GM19023 (cell line): ENCODE measurements around the gene STK35.
"Not testable (repeated sequence)": the region's sequence is repeated elsewhere in the genome, so short reads cannot be mapped to it uniquely, and the experiment has no call there.

ENCODE experiments used
- ATAC-seq: cut with Tn5 transposase; IDR thresholded peaks from one replicate; pipeline ENCODE4 v1.9.1; 2021; ENCODE audit warnings: mild to moderate bottlenecking, moderate library complexity; ENCODE audit not compliant: unreplicated experiment

Gene STK35

GRCh38 chr20:2156224-2156623 is 54.6 kb downstream of the STK35 start:
- no peak for ATAC-seq

- no peak for ATAC-seq
Observed at GRCh38 chr20:2156666-2157624, 55.3 kb downstream of the STK35 start.

GRCh38 chr20:2162125-2162822 is 60.6 kb downstream of the STK35 start:
- ATAC-seq = no peak

- no peak for ATAC-seq
Observed at GRCh38 chr20:2162823-2163166, 61.2 kb downstream of the STK35 start.

DNA sequence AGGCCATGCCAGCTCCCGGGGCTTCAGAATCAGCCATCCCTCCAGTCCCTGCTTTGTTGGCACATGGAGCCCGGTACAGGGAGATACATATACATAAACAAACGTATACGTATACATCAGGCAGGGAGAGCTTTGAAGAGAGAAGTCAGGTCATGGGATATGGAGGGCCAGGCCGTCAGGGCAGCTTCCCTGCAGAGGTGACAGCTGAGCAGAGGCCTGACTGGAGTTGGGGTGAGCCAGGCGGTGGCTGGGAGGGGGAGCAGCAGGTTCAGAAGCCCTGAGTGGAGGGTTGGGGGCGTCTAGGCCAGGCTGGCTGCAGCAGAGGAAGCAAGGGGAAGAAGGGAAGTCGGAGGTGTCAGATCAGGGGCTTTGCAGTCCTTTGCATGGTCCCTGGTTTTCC is 61.7 kb downstream of the STK35 start:
- no peak for ATAC-seq

- no peak for ATAC-seq
Observed at GRCh38 chr20:2163757-2164156, 62.1 kb downstream of the STK35 start.

GRCh38 chr20:2164421-2164820 is 62.8 kb downstream of the STK35 start:
- ATAC-seq = no peak

DNA sequence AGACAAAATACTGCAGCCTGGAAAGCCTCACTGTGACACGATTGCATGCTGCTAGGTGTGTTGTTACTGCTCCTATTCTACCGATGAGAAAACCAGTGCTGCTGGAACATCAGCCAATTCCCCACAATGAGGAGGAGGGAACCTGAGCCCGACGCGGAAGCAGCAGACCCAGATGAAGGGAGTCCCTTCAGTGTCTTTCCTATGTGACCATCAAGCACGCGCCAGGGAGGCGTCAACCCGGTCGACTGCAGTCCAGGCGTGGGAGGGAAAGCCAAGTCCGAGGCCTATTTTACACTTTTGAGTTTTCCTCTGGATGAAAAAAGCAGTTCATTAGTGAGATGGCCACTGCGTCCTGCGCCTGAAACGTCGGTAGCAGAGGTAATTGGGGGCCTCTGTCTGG is 63.3 kb downstream of the STK35 start:
- no peak for ATAC-seq

GRCh38 chr20:2165871-2166270 is 64.2 kb downstream of the STK35 start:
- no peak for ATAC-seq

GRCh38 chr20:2167112-2167511 is 65.5 kb downstream of the STK35 start:
- no peak for ATAC-seq

DNA sequence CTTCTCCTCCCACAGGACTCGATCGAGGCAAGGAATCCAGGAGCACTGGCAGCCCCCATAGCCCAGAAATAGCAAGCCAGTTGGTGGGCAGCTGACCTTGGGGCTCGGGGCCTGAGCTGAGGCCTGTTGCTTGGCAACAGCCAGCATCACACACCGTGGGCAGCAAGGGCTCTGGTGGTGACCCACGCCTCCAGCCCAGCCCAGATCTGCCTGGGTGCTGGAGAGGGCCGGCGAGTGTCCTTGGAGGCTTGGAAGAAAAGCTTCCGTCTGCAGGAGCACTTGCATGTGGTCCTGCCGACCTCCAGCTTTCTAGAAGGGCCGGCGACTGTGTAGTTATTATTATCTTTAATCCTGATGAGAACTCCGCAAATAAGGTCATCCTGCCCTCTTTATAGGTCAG is 67.3 kb downstream of the STK35 start:
- ATAC-seq = no peak

DNA sequence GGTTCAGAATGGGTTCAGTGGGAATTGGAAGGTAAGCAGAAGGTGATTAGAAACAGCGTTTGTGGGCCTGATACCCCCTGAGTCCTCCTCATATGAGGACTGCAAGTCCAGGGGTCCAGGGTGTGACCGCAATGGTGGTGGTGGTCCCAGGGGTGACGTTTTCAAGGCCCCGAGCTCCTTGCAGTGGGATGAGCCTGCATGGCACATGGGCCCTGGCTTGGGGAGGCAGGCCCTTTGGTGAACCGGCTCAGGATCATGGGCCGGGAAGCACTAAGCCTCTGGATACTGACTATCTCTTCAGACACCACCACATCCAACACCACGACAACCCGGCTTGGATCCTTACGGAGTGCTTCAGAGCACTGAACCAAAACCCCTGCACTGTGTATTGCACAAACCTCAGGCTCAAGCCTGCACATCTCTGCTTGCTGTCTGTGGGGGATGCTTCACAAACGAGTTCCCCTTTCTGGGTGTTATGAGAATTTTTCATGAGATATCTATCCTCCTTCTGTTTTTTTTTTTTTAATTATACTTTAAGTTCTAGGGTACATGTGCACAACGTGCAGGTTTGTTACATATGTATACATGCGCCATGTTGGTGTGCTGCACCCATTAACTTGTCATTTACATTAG is 67.9 kb downstream of the STK35 start:
- ATAC-seq = no peak

DNA sequence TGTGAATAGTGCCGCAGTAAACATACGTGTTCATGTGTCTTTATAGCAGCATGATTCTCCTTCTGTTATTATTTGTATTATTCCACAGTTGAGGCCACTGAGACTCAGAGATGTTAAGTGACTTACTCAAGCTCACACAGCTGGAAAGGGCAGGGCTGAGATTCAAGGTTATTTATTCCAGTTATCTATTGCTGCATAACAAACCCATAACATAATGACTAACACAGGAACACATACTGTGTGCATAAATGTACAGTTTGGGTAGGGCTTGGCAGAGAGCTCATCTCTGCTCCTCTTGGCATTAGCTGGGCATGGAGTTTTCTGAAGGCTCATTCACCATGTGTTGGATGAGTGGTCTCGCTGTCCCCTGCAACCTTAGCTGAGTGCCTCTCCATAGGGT is 68.8 kb downstream of the STK35 start:
- ATAC-seq = no peak

- no peak for ATAC-seq
Observed at GRCh38 chr20:2171266-2171790, 69.7 kb downstream of the STK35 start.

GRCh38 chr20:2171840-2172239 is 70.2 kb downstream of the STK35 start:
- not testable (repeated sequence) for ATAC-seq

- no peak for ATAC-seq
Observed at GRCh38 chr20:2172305-2173175, 70.9 kb downstream of the STK35 start.

DNA sequence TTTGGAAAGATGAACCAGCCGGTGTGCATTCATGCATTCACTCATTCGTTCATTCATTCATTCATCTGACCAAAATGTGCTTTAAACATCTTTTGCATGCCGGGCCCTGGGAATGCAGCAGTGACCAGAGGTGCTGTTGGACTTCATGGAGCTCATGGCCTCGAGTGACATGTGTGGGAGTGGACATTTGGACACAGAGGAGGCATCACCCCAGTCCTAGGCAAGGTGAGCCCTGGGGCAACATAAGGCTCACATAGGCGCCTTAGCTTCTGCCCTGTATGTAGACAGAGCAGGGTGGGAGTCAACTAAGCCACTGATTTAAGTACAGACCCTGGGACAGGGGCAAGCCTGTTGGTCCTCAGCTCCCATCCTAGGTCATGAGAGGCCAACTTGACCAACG is 71.6 kb downstream of the STK35 start:
- no peak for ATAC-seq

DNA sequence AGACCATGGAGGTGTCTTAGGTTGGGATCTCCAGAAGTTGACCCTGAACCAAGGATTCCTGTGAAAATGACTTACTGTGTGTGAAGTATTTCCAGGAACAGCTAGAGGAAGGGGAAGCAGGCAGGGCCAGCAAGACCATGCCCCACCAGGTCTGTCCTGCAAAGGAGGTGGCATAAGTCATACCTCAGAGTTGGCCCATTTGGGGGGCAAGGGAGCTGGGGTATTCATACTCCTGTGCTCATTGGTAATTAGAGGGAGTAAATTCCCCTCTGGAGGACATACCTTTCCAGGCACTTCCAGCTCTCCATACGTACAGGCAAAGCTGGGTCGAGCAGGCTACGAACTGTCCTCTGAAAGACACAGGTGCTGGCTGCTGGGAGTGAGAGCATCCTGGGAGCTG is 72.4 kb downstream of the STK35 start:
- ATAC-seq = no peak

- no peak for ATAC-seq
Observed at GRCh38 chr20:2176946-2177345, 75.3 kb downstream of the STK35 start.
